HAP-1 (cell line): Measurements from ENCODE around the gene GRAMD2B.

Experiments
- DNase-seq, 2 experiments: peaks; one replicate each; pipeline ENCODE4 v3.0.0-alpha.2; 2016 to 2020; ENCODE audit warnings: low spot score in 2 of 2
- H3K27me3 ChIP-seq: fragments of 250-450 bp; sonication (Bioruptor Pico); 2 replicates; pipeline ENCODE4 v1.5.1; 2020; ENCODE audit warnings: low read depth, mild to moderate bottlenecking, moderate library complexity
- H3K36me3 ChIP-seq: fragments of 250-450 bp; sonication (Bioruptor Pico); replicated peaks from 2 replicates; pipeline ENCODE4 v1.5.1; 2020; ENCODE audit warnings: mild to moderate bottlenecking
- H3K4me1 ChIP-seq: fragments of 250-450 bp; sonication (Bioruptor Pico); 2 replicates; pipeline ENCODE4 v1.5.1; 2020; ENCODE audit warnings: mild to moderate bottlenecking
- H3K4me3 ChIP-seq: fragments of 250-450 bp; sonication (Bioruptor Pico); 2 replicates; pipeline ENCODE4 v1.5.1; 2020; ENCODE audit warnings: mild to moderate bottlenecking, moderate library complexity
- H3K9me3 ChIP-seq: fragments of 250-450 bp; sonication (Bioruptor Pico); 2 replicates; pipeline ENCODE4 v1.5.1; 2020; ENCODE audit warnings: mild to moderate bottlenecking, moderate library complexity
- in situ Hi-C: fragments of 300-500 bp; cut with MboI; formaldehyde crosslinking; loops from 3 replicates; pipeline ENCODE4 v1.14.3; 2020; ENCODE audit warnings: low sequenced_read_pairs, inconsistent platforms, mixed read lengths

Gene GRAMD2B

GRCh38 chr5:126446498-126447224 is 23.5 kb downstream of the GRAMD2B start:
- no peak for DNase-seq
- Histone ChIP-seq H3K4me3 (no peak overlapping the region), H3K9me3 (no peaks in the 10 kb centered on the region), H3K27me3 (no peaks in the 10 kb centered on the region), H3K4me1 (no peaks in the 10 kb centered on the region), H3K36me3 (no peaks in the 10 kb centered on the region)
- in situ Hi-C loops = no loop called here

DNA sequence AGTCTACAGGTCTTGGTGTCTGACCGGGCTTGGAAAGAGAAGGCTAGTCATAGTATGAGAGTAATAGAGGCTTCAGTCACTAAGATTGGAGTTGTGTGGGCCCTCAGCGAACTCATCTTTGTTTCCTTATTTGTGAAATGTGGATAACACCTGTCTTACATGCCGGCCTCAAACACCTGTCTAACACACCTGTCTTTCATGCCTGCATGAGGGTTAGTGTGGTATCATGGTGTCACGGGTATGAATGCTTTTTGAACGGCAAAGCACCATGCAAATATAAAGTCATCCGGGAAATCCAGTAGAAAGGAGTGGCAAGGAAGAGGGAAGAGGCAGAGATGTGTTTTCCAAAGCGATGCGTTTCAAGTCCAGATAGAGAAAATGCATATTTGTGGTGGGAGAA is 25.5 kb downstream of the GRAMD2B start:
- H3K27me3 ChIP-seq = no peaks in the 10 kb centered on the region
- H3K9me3 ChIP-seq = no peaks in the 10 kb centered on the region
- no peaks in the 10 kb centered on the region for H3K36me3 ChIP-seq
- H3K4me1 ChIP-seq = no peaks in the 10 kb centered on the region
- DNase-seq = no peak
- in situ Hi-C loops = no loop called here
- H3K4me3 ChIP-seq = no peak overlapping the region

DNA sequence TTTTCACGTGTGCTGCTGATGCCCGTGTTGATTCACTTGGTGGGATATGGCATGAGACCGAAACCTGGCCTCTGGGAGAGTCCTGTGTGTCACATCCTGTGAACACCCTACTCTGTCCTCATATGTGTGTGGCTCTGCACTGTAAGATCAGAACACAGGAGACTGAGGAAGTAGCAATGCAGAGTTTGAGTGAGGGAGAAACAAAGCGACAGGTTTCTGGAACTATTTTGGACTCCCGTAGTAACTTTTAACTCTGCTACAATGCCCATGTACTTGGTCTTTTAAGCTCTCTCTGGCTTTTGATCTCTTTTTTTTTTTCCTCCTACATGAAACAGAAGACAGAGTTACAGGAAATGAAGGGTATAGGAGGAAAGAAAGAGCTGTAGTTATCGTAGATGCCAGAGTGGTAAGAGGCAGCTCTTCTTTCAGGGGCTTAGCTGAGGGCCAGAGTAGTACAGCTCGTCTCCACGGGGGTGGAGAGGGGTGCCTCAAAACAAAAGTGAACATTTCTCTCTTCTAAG is 26.6 kb downstream of the GRAMD2B start:
- Histone ChIP-seq H3K27me3 (no peaks in the 10 kb centered on the region), H3K9me3 (no peaks in the 10 kb centered on the region), H3K4me1 (no peaks in the 10 kb centered on the region), H3K36me3 (no peaks in the 10 kb centered on the region), H3K4me3 (no peak overlapping the region)
- no peak for DNase-seq
- in situ Hi-C loops = no loop called here

- in situ Hi-C loops = no loop called here
Measured at GRCh38 chr5:126450346-126450745, 27.1 kb downstream of the GRAMD2B start.

GRCh38 chr5:126450907-126451306 is 27.7 kb downstream of the GRAMD2B start:
- in situ Hi-C loops = no loop called here

More at GRCh38 chr5:126450346-126450745, 27.1 kb downstream of the GRAMD2B start:
- Histone ChIP-seq H3K4me1 (no peaks in the 10 kb centered on the region), H3K4me3 (no peak overlapping the region), H3K36me3 (no peaks in the 10 kb centered on the region), H3K9me3 (no peaks in the 10 kb centered on the region), H3K27me3 (no peaks in the 10 kb centered on the region)
- no peak for DNase-seq

GRCh38 chr5:126452477-126452876 is 29.3 kb downstream of the GRAMD2B start:
- Histone ChIP-seq H3K27me3 (no peaks in the 10 kb centered on the region), H3K9me3 (no peaks in the 10 kb centered on the region), H3K36me3 (no peaks in the 10 kb centered on the region), H3K4me3 (no peak overlapping the region), H3K4me1 (no peaks in the 10 kb centered on the region)
- in situ Hi-C loops = no loop called here
- no peak for DNase-seq

More at GRCh38 chr5:126450907-126451306, 27.7 kb downstream of the GRAMD2B start:
- Histone ChIP-seq H3K27me3 (no peaks in the 10 kb centered on the region), H3K36me3 (no peaks in the 10 kb centered on the region), H3K4me1 (no peaks in the 10 kb centered on the region), H3K9me3 (no peaks in the 10 kb centered on the region), H3K4me3 (no peak overlapping the region)
- no peak for DNase-seq

- Histone ChIP-seq H3K36me3 (no peaks in the 10 kb centered on the region), H3K27me3 (no peaks in the 10 kb centered on the region), H3K4me3 (no peak overlapping the region), H3K4me1 (no peaks in the 10 kb centered on the region), H3K9me3 (no peaks in the 10 kb centered on the region)
- in situ Hi-C loops = no loop called here
- peak; percentile 24 to 48 for DNase-seq
Measured at GRCh38 chr5:126454081-126454480, 30.9 kb downstream of the GRAMD2B start.

DNA sequence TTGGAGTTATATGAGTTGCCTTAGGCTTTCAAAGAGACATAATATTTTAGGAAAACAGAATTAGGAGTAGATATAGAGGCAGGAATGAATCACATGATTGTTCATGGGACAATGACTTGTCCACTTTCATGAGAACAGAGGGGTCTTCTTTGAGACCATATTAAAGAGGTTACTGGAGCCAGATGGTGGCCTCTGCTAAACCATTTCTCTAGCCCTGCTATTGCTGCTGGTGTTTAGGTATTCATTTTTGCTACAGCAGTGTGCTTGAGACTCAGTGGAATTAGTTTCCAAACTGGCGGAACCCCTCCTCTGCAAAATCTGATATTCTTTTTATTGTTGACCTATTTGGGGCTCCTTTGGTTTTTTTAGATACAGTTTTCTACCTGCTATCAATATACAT is 31.3 kb downstream of the GRAMD2B start:
- H3K4me1 ChIP-seq = no peaks in the 10 kb centered on the region
- no peak for DNase-seq
- no peak overlapping the region for H3K4me3 ChIP-seq
- H3K27me3 ChIP-seq = no peaks in the 10 kb centered on the region
- H3K9me3 ChIP-seq = no peaks in the 10 kb centered on the region
- in situ Hi-C loops = no loop called here
- no peaks in the 10 kb centered on the region for H3K36me3 ChIP-seq

GRCh38 chr5:126455264-126455663 is 32.1 kb downstream of the GRAMD2B start:
- no peak for DNase-seq
- H3K27me3 ChIP-seq = no peaks in the 10 kb centered on the region
- no peaks in the 10 kb centered on the region for H3K36me3 ChIP-seq
- in situ Hi-C loops = no loop called here
- no peaks in the 10 kb centered on the region for H3K4me1 ChIP-seq
- no peaks in the 10 kb centered on the region for H3K9me3 ChIP-seq
- H3K4me3 ChIP-seq = no peak overlapping the region

DNA sequence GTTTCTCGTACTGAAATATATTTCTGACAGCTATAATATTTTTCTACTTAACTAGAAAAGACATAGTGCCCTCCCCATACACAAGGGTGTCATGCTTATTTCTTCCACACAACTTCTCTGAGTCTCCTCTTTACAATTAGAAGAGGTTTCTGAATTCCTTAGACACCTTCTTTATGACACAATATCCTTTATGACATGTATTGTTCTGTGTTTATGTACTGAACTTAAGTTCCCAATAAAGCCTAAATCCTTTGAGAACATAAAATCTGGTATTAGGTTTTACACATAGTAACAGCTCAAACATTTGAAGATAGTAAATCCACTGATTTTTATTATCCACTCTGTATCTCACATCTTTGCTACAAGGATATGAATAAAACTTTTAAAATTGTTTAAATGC is 32.5 kb downstream of the GRAMD2B start:
- in situ Hi-C loops = no loop called here
- H3K27me3 ChIP-seq = no peaks in the 10 kb centered on the region
- no peaks in the 10 kb centered on the region for H3K4me1 ChIP-seq
- DNase-seq = peak in 1 of 2 experiments; percentile 42
- H3K4me3 ChIP-seq = no peak overlapping the region
- no peaks in the 10 kb centered on the region for H3K36me3 ChIP-seq
- H3K9me3 ChIP-seq = no peaks in the 10 kb centered on the region

- Histone ChIP-seq H3K9me3 (no peaks in the 10 kb centered on the region), H3K4me3 (no peak overlapping the region), H3K36me3 (no peaks in the 10 kb centered on the region), H3K4me1 (no peaks in the 10 kb centered on the region), H3K27me3 (no peaks in the 10 kb centered on the region)
- no peak for DNase-seq
- in situ Hi-C loops = no loop called here
Measured at GRCh38 chr5:126456217-126456820, 33.1 kb downstream of the GRAMD2B start.

DNA sequence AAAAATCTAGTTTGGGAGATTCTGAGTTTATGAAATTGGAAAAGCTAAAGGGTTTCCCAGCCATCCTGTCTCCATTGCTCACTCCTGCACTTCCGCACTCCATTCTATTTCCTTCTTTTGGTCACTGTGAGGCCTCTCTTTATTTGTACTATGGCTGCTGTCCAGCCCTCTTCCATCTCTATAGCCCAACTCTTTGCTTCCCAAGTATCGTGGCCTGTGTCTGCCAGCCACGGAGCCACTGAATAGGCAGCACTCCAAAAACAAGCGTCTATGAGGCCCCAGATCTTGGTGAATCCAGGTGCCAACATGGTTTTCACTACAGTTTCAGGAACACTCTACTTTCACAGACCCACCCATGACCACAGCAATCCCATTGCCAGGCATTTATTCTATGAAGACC is 37.2 kb downstream of the GRAMD2B start:
- Histone ChIP-seq H3K36me3 (no peaks in the 10 kb centered on the region), H3K27me3 (no peaks in the 10 kb centered on the region), H3K4me3 (no peak overlapping the region), H3K4me1 (no peaks in the 10 kb centered on the region), H3K9me3 (no peaks in the 10 kb centered on the region)
- in situ Hi-C loops = no loop called here
- no peak for DNase-seq

DNA sequence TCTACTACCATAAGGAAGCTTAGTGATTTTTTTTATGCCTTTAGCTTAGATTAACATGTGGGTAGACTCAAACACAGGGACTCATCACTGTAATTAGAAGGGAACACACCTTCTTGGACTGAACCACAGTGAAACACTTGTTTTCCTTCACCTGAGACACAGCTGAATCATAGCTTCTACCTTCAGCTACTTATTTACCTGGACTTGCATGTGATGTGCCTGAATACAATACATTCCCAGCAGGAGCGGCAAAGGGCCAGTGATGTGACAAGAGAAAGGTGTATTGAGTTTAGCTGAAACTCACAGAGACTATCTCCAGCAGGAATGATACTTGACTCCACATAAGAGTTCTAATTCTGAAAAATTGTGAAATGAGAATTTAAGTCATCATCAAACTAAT is 37.8 kb downstream of the GRAMD2B start:
- H3K27me3 ChIP-seq = no peaks in the 10 kb centered on the region
- in situ Hi-C loops = no loop called here
- DNase-seq = no peak
- H3K4me3 ChIP-seq = no peak overlapping the region
- no peaks in the 10 kb centered on the region for H3K36me3 ChIP-seq
- no peaks in the 10 kb centered on the region for H3K9me3 ChIP-seq
- no peaks in the 10 kb centered on the region for H3K4me1 ChIP-seq

DNA sequence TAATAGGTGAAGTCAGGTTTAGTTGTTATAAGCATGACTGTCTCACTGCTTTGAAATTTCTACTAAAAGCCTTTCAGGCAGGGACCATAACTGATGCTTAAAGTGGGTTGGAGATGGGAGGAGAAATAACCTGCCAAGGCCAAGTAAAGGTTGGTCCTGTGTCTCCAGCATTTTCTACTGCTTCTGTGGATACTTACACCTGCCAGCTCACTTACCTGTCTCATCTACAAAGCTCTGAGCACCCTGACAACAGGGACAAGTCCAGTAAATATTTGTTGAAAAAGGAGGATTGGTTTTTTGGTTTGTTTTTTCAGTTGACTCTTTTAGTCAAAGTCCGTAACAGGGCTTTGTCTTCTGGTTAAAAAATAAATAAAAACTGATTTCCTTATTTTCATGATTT is 38.6 kb downstream of the GRAMD2B start:
- H3K27me3 ChIP-seq = no peaks in the 10 kb centered on the region
- H3K4me1 ChIP-seq = no peaks in the 10 kb centered on the region
- H3K36me3 ChIP-seq = no peaks in the 10 kb centered on the region
- no peaks in the 10 kb centered on the region for H3K9me3 ChIP-seq
- in situ Hi-C loops = no loop called here
- DNase-seq = no peak
- H3K4me3 ChIP-seq = no peak overlapping the region
